Vagina (tissue), 2 donors: ENCODE measurements around the gene SNRPA1. TPM values are rescaled to one million over a fixed set of nuclear protein-coding genes. Genes with fewer than 3 reads are reported as not detected.
A peak's percentile ranks its signal among the peaks of the same experiment; 100 is the strongest.

Experiments used
- DNase-seq, 2 donors: peaks; one replicate each; pipeline ENCODE4 v3.0.0-alpha.2; 2017; ENCODE audit errors: extremely low spot score in 2 of 2
- H3K27ac ChIP-seq: fragments of 200-600 bp; sonication (generic); one replicate; pipeline ENCODE4 v1.5.1; 2019
- H3K27me3 ChIP-seq: fragments of 200-600 bp; sonication (generic); one replicate; pipeline ENCODE4 v1.5.1; 2019
- H3K36me3 ChIP-seq, 2 donors: fragments of 200-600 bp; sonication (generic); one replicate each; pipeline ENCODE4 v1.5.1; 2017 to 2019
- H3K4me1 ChIP-seq: fragments of 200-600 bp; sonication (generic); one replicate; pipeline ENCODE4 v1.5.1; 2019
- H3K4me3 ChIP-seq, 2 donors: fragments of 200-600 bp; sonication (generic); 1 replicate in 1 of 2; 2 replicates in 1 of 2; pipeline ENCODE4 v1.5.1; 2016 to 2019
- H3K9me3 ChIP-seq: fragments of 200-600 bp; sonication (generic); one replicate; pipeline ENCODE4 v1.5.1; 2019
- CTCF ChIP-seq, 3 experiments: fragments of 450-650 bp in 2 of 3; fragments of 200-600 bp in 1 of 3; sonication (generic) in 1 of 3; IDR thresholded peaks; one replicate each; pipeline ENCODE4 v1.5.1; 2017 to 2019; ENCODE audit warnings: antibody characterized with exemption in 3 of 3, mild to moderate bottlenecking in 2 of 3, moderate library complexity in 2 of 3
- POLR2A ChIP-seq, 2 donors: fragments of 450-650 bp; IDR thresholded peaks; one replicate each; pipeline ENCODE4 v1.6.1; 2017; ENCODE audit warnings: antibody characterized with exemption in 2 of 2, mild to moderate bottlenecking in 2 of 2, moderate library complexity in 2 of 2
- POLR2AphosphoS5 ChIP-seq, 2 donors: sonication (generic); formaldehyde crosslinking; IDR thresholded peaks; one replicate each; pipeline ENCODE4 v1.9.0; 2017; ENCODE audit warnings: antibody characterized with exemption in 2 of 2, mild to moderate bottlenecking in 2 of 2, low read depth in 1 of 2; ENCODE audit not compliant: insufficient read depth in 1 of 2
- intact Hi-C: fragments of 100-400 bp; cut with DNase I; formaldehyde crosslinking; loops from one replicate; pipeline ENCODE4 v1.15.1; 2023
- total RNA-seq: library from RNA; depleted of rRNA; stranded (reverse); fragments of >200 nt; gene quantifications from one replicate; pipeline ENCODE4 v1.2.3, GENCODE V29; 2016

Gene SNRPA1
- total RNA-seq, 1 donor from 2014 or later: 30.7 TPM

GRCh38 chr15:101266787-101267186 is 28.3 kb downstream of the SNRPA1 start:
- Histone ChIP-seq H3K36me3 (peaks cover 4 to 25% of the 10 kb centered on the region in 2 donors), H3K4me3 (no peak overlapping the region), H3K27me3 (no peaks in the 10 kb centered on the region), H3K4me1 (peaks cover 14% of the 10 kb centered on the region), H3K9me3 (no peaks in the 10 kb centered on the region), H3K27ac (peak overlapping the region; percentile 62)
- no peak for TF ChIP-seq CTCF (IDR thresholded peaks at IDR 0.05)
- TF ChIP-seq POLR2A (IDR thresholded peaks at IDR 0.05): no peak
- no peak for TF ChIP-seq POLR2AphosphoS5 (IDR thresholded peaks at IDR 0.05; ENCODE audit: insufficient read depth in 1 of 2, low read depth in 1 of 2)
- DNase-seq: no peak
- intact Hi-C loops: no loop called here

GRCh38 chr15:101266034-101266433 is 29.0 kb downstream of the SNRPA1 start:
- H3K4me3 ChIP-seq: no peak overlapping the region
- no peaks in the 10 kb centered on the region for H3K27me3 ChIP-seq
- peaks cover 0 to 17% of the 10 kb centered on the region in 2 donors for H3K36me3 ChIP-seq
- TF ChIP-seq CTCF (IDR thresholded peaks at IDR 0.05): no peak
- no peak for TF ChIP-seq POLR2AphosphoS5 (IDR thresholded peaks at IDR 0.05; ENCODE audit: insufficient read depth in 1 of 2, low read depth in 1 of 2)
- no peak for DNase-seq
- no peak overlapping the region for H3K27ac ChIP-seq
- peaks cover 14% of the 10 kb centered on the region for H3K4me1 ChIP-seq
- intact Hi-C loops: no loop called here
- H3K9me3 ChIP-seq: no peaks in the 10 kb centered on the region

- no peaks in the 10 kb centered on the region for H3K27me3 ChIP-seq
- H3K36me3 ChIP-seq: peaks cover 0 to 7% of the 10 kb centered on the region in 2 donors
- no peak overlapping the region for H3K4me3 ChIP-seq
- no peak overlapping the region for H3K27ac ChIP-seq
- no peak for TF ChIP-seq POLR2A (IDR thresholded peaks at IDR 0.05)
- TF ChIP-seq POLR2AphosphoS5 (IDR thresholded peaks at IDR 0.05; ENCODE audit: insufficient read depth in 1 of 2, low read depth in 1 of 2): no peak
- TF ChIP-seq CTCF (IDR thresholded peaks at IDR 0.05): no peak
- H3K9me3 ChIP-seq: no peaks in the 10 kb centered on the region
- peaks cover 14% of the 10 kb centered on the region for H3K4me1 ChIP-seq
- intact Hi-C loops: no loop called here
- no peak for DNase-seq
Observed at GRCh38 chr15:101264911-101265641, 30.0 kb downstream of the SNRPA1 start.

GRCh38 chr15:101264011-101264410 is 31.0 kb downstream of the SNRPA1 start:
- no peaks in the 10 kb centered on the region for H3K27me3 ChIP-seq
- peaks cover 14% of the 10 kb centered on the region for H3K4me1 ChIP-seq
- H3K36me3 ChIP-seq: no peaks in the 10 kb centered on the region
- intact Hi-C loops: no loop called here
- no peak overlapping the region for H3K4me3 ChIP-seq
- DNase-seq: no peak
- TF ChIP-seq CTCF (IDR thresholded peaks at IDR 0.05): no peak
- TF ChIP-seq POLR2AphosphoS5 (IDR thresholded peaks at IDR 0.05; ENCODE audit: insufficient read depth in 1 of 2, low read depth in 1 of 2): no peak
- TF ChIP-seq POLR2A (IDR thresholded peaks at IDR 0.05): no peak
- H3K9me3 ChIP-seq: no peaks in the 10 kb centered on the region
- no peak overlapping the region for H3K27ac ChIP-seq

GRCh38 chr15:101262551-101262950 is 32.5 kb downstream of the SNRPA1 start:
- Histone ChIP-seq H3K36me3 (no peaks in the 10 kb centered on the region), H3K27ac (no peak overlapping the region), H3K4me1 (peaks cover 11% of the 10 kb centered on the region), H3K9me3 (no peaks in the 10 kb centered on the region), H3K27me3 (no peaks in the 10 kb centered on the region), H3K4me3 (no peak overlapping the region)
- intact Hi-C loops: loop anchor here (2.0 kb wide), 1 partner anchor 252 kb away; no protein-coding TSS in a partner anchor
- no peak for DNase-seq
- no peak for TF ChIP-seq POLR2AphosphoS5 (IDR thresholded peaks at IDR 0.05; ENCODE audit: insufficient read depth in 1 of 2, low read depth in 1 of 2)
- no peak for TF ChIP-seq POLR2A (IDR thresholded peaks at IDR 0.05)
- TF ChIP-seq CTCF (IDR thresholded peaks at IDR 0.05): no peak
